Endothelial cell of umbilical vein (primary cell): ENCODE measurements around the gene TBX18. TPM values are rescaled to one million over a fixed set of nuclear protein-coding genes. Genes with fewer than 3 reads are reported as not detected.

Experiments used
- BruUV-seq: library from RNA; stranded (reverse); fragments of 400-500 nt; replicated peaks from 2 replicates; lab custom pipeline; 2021; lab: Mats Ljungman, UMichigan
- CTCF ChIA-PET: fragments of 300-600, 350-600 bp; sonication (Branson Sonifier 250); formaldehyde crosslinking; loops from one replicate; lab custom pipeline; 2021; ENCODE audit warnings: antibody characterized with exemption, inconsistent platforms; lab: Charles Lee
- POLR2A ChIA-PET: fragments of 300-600, 350-600 bp; sonication (Branson Sonifier 250); formaldehyde crosslinking; loops from one replicate; lab custom pipeline; 2021; ENCODE audit warnings: antibody characterized with exemption, inconsistent platforms; lab: Charles Lee
- DNase-seq: peaks from one replicate; pipeline ENCODE4 v3.0.0-alpha.2; 2011; ENCODE audit warnings: low read depth, low spot score
- FAIRE-seq: peaks from 2 replicates; lab custom pipeline; 2011; peaks lifted over from hg19 to GRCh38; lab: Jason Lieb, UNC
- H2AFZ ChIP-seq: 2 replicates; pipeline ENCODE4 v1.6.0; 2012; ENCODE audit warnings: low read depth, low read length, control low read depth, inconsistent platforms
- H3K27ac ChIP-seq: 2 replicates; pipeline ENCODE4 v1.5.1; 2011; ENCODE audit warnings: low read depth, mild to moderate bottlenecking, control low read depth, low read length, moderate library complexity; ENCODE audit not compliant: insufficient read depth
- H3K27me3 ChIP-seq, 2 experiments: 2 replicates each; pipeline versions ENCODE4 v1.6.0 to v1.6.1; 2011; ENCODE audit warnings: low read length in 2 of 2, mixed read lengths in 1 of 2; ENCODE audit not compliant: control insufficient read depth in 2 of 2, insufficient read depth in 2 of 2
- H3K36me3 ChIP-seq, 2 experiments: 2 replicates in 1 of 2; 3 replicates in 1 of 2; pipeline ENCODE4 v1.5.1; 2011; ENCODE audit warnings: low read length in 2 of 2, mild to moderate bottlenecking in 1 of 2, moderate library complexity in 1 of 2; ENCODE audit not compliant: control insufficient read depth in 2 of 2, insufficient read depth in 2 of 2; ENCODE audit errors: extremely low read depth in 1 of 2
- H3K4me1 ChIP-seq: 3 replicates; pipeline ENCODE4 v1.5.1; 2011; ENCODE audit warnings: mild to moderate bottlenecking, low read length; ENCODE audit not compliant: control insufficient read depth, insufficient read depth; ENCODE audit errors: extremely low read depth
- H3K4me2 ChIP-seq: 2 replicates; pipeline ENCODE4 v1.6.1; 2011; ENCODE audit warnings: low read length, control low read depth, mixed read lengths; ENCODE audit not compliant: insufficient read depth
- H3K4me3 ChIP-seq, 3 experiments: fragments of 200-600 bp in 1 of 3; sonication (generic), shearing (Covaris generic) in 1 of 3; replicated peaks in 1 of 3; 2 replicates each; pipeline ENCODE4 v1.5.1; 2011 to 2016; ENCODE audit warnings: control low read depth in 3 of 3, low read length in 3 of 3, mild to moderate bottlenecking in 2 of 3, inconsistent platforms in 1 of 3, low read depth in 1 of 3, moderate library complexity in 1 of 3; ENCODE audit not compliant: insufficient read depth in 1 of 3
- H3K79me2 ChIP-seq: 2 replicates; pipeline ENCODE4 v1.6.0; 2012; ENCODE audit warnings: low read length, inconsistent platforms; ENCODE audit not compliant: control insufficient read depth, insufficient read depth
- H3K9ac ChIP-seq: replicated peaks from 2 replicates; pipeline ENCODE3; 2011; ENCODE audit warnings: low read length, control low read depth; ENCODE audit not compliant: insufficient read depth; ENCODE audit errors: extremely low read depth
- H3K9me1 ChIP-seq: replicated peaks from 3 replicates; pipeline ENCODE4 v1.6.0; 2011; ENCODE audit warnings: mild to moderate bottlenecking, low read length; ENCODE audit not compliant: control insufficient read depth, insufficient read depth; ENCODE audit errors: extremely low read depth
- H3K9me3 ChIP-seq: replicated peaks from 2 replicates; pipeline ENCODE4 v1.5.1; 2012; ENCODE audit warnings: low read length, inconsistent platforms; ENCODE audit not compliant: control insufficient read depth, insufficient read depth
- H4K20me1 ChIP-seq: replicated peaks from 2 replicates; pipeline ENCODE3; 2011; ENCODE audit warnings: mild to moderate bottlenecking, low read length; ENCODE audit not compliant: control insufficient read depth, insufficient read depth; ENCODE audit errors: extremely low read depth
- CTCF ChIP-seq, 2 donors: IDR thresholded peaks; 1 replicate in 1 of 2; 2 replicates in 1 of 2; pipeline ENCODE4 v1.5.1; 2011; ENCODE audit warnings: low read length in 2 of 2, mild to moderate bottlenecking in 2 of 2, moderate library complexity in 2 of 2, control low read depth in 1 of 2, inconsistent platforms in 1 of 2, low read depth in 1 of 2; ENCODE audit not compliant: insufficient read depth in 1 of 2; ENCODE audit errors: extremely low read depth in 1 of 2
- EZH2 ChIP-seq: IDR thresholded peaks from 2 replicates; pipeline ENCODE4 v1.6.1; 2012; ENCODE audit warnings: borderline replicate concordance, low read depth, mild to moderate bottlenecking, moderate library complexity, low read length, inconsistent platforms; ENCODE audit not compliant: severe bottlenecking
- JUN ChIP-seq: IDR thresholded peaks from 2 replicates; pipeline ENCODE4 v1.6.1; 2011; ENCODE audit warnings: borderline replicate concordance, low read depth; ENCODE audit not compliant: insufficient read length, insufficient read depth
- POLR2A ChIP-seq: IDR thresholded peaks from 2 replicates; pipeline ENCODE4 v1.6.1; 2012; ENCODE audit warnings: low read depth, mild to moderate bottlenecking, control low read depth, low read length
- POLR2AphosphoS5 ChIP-seq: IDR thresholded peaks from 2 replicates; pipeline ENCODE4 v1.6.1; 2012; ENCODE audit warnings: low read depth, mild to moderate bottlenecking, control low read depth, low read length, moderate library complexity; ENCODE audit not compliant: insufficient read depth
- dilution Hi-C: fragments of 300-500 bp; cut with MboI; formaldehyde crosslinking; loops from one replicate; pipeline ENCODE4 v1.15.0; 2019; ENCODE audit warnings: low sequenced_read_pairs; ENCODE audit not compliant: extremely low pct_ligation_motif_present
- intact Hi-C: fragments of 100-400 bp; cut with micrococcal nuclease; formaldehyde crosslinking; loops from one replicate; pipeline ENCODE4 v1.10.0; 2022
- polyA plus RNA-seq, 4 experiments: library from polyadenylated mRNA; depleted of rRNA in 3 of 4; stranded (reverse) in 3 of 4; unstranded in 1 of 4; fragments of >200 nt; gene quantifications; 2 replicates each; pipeline versions ENCODE4 v1.2.1 to v1.2.3, GENCODE V29; 2011 to 2012; ENCODE audit warnings: missing spikeins in 1 of 4
- total RNA-seq: library from RNA; stranded (reverse); gene quantifications from 2 replicates; pipeline ENCODE4 v1.2.3, GENCODE V29; 2021

The TBX18 gene
- total and polyA plus RNA-seq, 2 donors (not counting 3 experiments of a cell fraction or from before 2014, with no cell fraction given) = 28.4 to 60.5 TPM

GRCh38 chr6:84774985-84775284 lies 10.5 kb upstream of the TBX18 start:
- intact Hi-C loops = loop anchor here (1.0 to 2.0 kb wide), 9 partner anchors 11 to 548 kb away; partner anchors contain the start of genes CEP162 and TBX18
- POLR2A ChIA-PET = interaction anchor here (1.0 to 1.9 kb wide), 2 partner anchors 10 to 12 kb away, joined by 5 read pairs; partner anchors contain the start of gene TBX18
- TF ChIP-seq EZH2 = peak; percentile 24
- TF ChIP-seq JUN = no peak
- Histone ChIP-seq H3K4me3 (peak overlapping the region in 2 of 3 experiments; percentile 44 to 55), H3K27me3 (peaks cover 29 to 71% of the 10 kb centered on the region in 2 experiments), H3K79me2 (no peaks in the 10 kb centered on the region), H3K9me1 (no peaks in the 10 kb centered on the region), H3K9ac (peak overlapping the region; percentile 11), H3K9me3 (no peaks in the 10 kb centered on the region), H2AFZ (peak overlapping the region; percentile 81), H3K4me1 (peaks cover 15% of the 10 kb centered on the region), H4K20me1 (no peaks in the 10 kb centered on the region), H3K4me2 (peak overlapping the region; percentile 88), H3K36me3 (no peaks in the 10 kb centered on the region), H3K27ac (no peak overlapping the region)
- FAIRE-seq (no peak), DNase-seq (no peak)
- no TSS peak for BruUV-seq
- CTCF ChIA-PET = interaction anchor here (0.5 to 13.2 kb wide), 35 partner anchors 8 to 891 kb away, joined by 3 to 170 read pairs (median 5); partner anchors contain the start of gene TBX18
- dilution Hi-C loops = no loop called here

GRCh38 chr6:84774157-84774984 lies 10.0 kb upstream of the TBX18 start:
- no peaks in the 10 kb centered on the region for H3K9me1 ChIP-seq
- BruUV-seq = no TSS peak
- no peaks in the 10 kb centered on the region for H3K79me2 ChIP-seq
- FAIRE-seq (peak; percentile 79), DNase-seq (peak; percentile 79)
- H3K27ac ChIP-seq = no peak overlapping the region
- H3K4me2 ChIP-seq = peak overlapping the region; percentile 88
- H3K4me1 ChIP-seq = peaks cover 15% of the 10 kb centered on the region
- peaks cover 30 to 76% of the 10 kb centered on the region in 2 experiments for H3K27me3 ChIP-seq
- H3K4me3 ChIP-seq = peak overlapping the region; percentile 52 to 55 (median 54)
- dilution Hi-C loops = no loop called here
- ChIA-PET CTCF (interaction anchor here (0.5 to 13.2 kb wide), 43 partner anchors 9 to 890 kb away, joined by 3 to 170 read pairs (median 4); partner anchors contain the start of genes CEP162 and TBX18), POLR2A (interaction anchor here (1.0 to 1.9 kb wide), 2 partner anchors 9 to 12 kb away, joined by 5 read pairs; partner anchors contain the start of gene TBX18)
- H3K36me3 ChIP-seq = no peaks in the 10 kb centered on the region
- intact Hi-C loops = loop anchor here (1.0 to 2.0 kb wide), 9 partner anchors 10 to 548 kb away; partner anchors contain the start of genes CEP162 and TBX18
- H4K20me1 ChIP-seq = no peaks in the 10 kb centered on the region
- TF ChIP-seq POLR2AphosphoS5 = no peak
- peak; percentile 35 for TF ChIP-seq POLR2A
- TF ChIP-seq CTCF (IDR thresholded peaks at IDR 0.05; ENCODE audit: extremely low read depth in 1 of 2, insufficient read depth in 1 of 2, low read depth in 1 of 2, low read length in 2 of 2) = peak; percentile 79 to 85
- H3K9me3 ChIP-seq = no peaks in the 10 kb centered on the region
- peak overlapping the region; percentile 54 for H3K9ac ChIP-seq
- peak overlapping the region; percentile 81 for H2AFZ ChIP-seq
